Activated CD4-positive, alpha-beta T cell treated with anti-CD3 and anti-CD28 coated beads for 4 hours (primary cell): Measurements from ENCODE around the gene CDC42EP3.

Experiments used
- DNase-seq, 2 donors: peaks; one replicate each; pipeline ENCODE4 v3.0.0-alpha.2; 2020

Gene CDC42EP3

DNA sequence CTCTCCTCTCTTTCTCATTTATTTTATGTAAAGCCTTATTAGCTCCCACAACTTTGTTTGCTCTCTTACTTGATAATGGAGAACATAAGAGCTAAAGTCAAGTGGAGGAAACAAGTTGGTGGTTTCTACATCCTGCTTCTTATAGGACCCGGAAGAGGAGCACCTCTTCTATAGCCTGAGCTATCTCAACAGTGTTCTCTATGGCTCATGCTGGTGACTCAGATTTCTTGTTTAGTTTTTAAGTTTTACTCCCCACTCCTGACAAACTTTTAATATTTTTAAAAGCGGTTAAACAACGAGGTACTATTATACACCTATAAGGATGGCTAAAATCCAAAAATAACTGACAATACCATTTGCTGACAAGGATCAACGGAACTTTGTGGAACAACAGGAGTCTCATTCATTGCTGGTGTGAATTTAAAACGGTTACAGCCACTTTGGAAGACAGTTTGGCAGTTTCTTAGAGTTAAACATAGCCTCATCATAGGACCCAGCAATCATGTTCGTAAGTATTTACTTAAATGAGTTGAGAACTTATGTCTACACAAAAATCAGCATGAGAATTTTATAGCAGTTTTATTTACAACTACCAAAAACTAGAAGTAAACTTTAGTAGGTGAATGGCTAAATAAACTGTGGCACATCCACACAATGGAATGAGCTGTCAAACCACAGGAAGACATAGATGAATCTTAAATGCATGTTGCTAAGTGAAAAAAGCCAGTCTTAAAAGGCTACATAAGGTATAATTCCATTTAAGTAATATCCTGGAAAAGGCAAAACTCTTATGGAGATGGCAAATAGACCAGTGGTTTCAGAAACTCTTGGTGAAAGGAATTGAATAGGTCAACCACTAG is 12.7 kb upstream of the CDC42EP3 start:
- DNase-seq, result peak in 1 of 2 donors; percentile 26

- no peak for DNase-seq
These were observed 11.8 kb upstream of the CDC42EP3 start for GRCh38 chr2:37683241-37683640.

DNA sequence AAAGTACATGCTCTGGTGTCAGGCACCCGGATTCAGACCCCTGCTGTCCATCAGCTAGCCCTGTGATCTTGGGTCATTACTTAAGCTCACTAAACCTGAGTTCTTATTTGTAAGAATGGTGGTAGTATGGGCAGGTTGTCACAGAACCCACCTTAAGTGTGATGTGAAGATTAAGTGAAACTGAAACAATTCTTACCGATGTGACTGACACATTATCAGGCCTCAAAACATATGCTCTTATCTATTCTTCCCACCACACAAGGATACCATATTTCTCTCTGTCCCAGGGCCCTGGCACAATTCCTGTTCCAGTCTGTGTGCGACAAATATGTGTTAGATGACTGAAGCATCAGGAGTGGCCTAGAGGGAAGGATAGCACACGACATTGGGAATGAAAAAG is 11.0 kb upstream of the CDC42EP3 start:
- DNase-seq, result no peak

GRCh38 chr2:37681587-37681986 is 10.1 kb upstream of the CDC42EP3 start:
- no peak for DNase-seq

DNA sequence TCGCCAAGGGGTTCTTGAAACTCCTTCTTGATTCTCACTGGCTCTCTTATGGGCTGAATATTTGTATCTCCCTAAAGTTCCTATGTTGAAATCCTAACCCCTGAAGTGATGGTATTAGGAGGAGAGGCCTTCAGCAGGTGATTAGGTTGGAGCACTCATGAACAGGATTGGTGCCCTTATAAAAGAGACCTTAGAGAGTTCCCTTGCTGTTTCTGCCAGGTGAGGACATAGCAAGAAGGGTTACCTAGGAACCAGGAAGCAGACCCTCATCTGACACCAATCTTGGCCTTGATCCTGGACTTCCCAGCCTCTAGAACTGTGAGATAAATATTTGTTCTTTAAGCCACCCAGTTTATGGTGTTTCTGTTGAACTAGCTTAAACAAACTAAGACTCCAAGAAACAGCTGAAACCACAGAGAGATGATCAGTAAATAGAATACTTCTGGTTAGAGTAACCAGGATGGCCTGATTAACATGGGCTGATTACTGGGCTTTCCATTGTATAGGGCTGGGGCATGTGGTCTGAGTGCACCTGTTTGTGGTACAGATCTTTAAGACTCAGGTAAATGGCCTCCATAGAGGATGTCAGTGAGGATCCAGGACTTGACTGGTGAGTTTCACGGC is 7.7 kb upstream of the CDC42EP3 start:
- no peak for DNase-seq

DNA sequence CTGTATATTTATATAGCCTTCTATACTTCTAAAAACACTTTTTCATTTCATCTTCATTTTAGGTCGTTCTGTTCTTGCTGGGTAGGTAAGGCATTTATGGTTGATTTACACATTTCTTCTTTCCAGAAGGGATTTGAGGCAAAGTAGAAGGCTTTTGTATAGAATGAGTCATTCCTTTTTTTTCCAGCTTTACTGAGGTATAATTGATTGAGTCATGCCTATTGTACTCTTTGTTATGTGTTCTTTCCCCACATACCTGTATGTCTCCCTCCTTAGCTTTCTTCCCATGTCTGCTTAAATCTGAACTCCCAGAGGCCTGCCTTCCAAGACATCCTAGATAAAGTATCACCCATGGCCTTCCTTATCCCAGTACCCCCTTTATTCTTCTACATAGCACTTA is 4.8 kb upstream of the CDC42EP3 start:
- DNase-seq, result no peak

DNA sequence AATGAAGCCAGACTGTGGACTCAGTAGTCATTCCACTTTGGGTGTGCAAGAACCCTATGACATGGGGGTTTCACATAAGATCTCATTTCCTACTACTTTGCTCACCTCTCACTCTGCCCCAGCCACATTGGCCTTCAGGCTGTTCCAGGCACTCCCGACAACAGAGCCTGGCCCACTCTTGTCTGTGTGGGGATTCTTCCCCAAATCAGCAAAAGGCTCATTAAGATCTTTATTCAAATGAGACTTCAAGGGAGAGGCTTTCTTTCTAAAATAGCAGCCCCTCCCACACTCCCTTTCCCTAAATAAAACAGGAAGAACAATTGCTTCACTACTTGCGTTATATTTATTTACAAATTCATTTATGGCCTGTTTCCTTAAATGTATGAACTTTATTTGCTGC is 3.5 kb upstream of the CDC42EP3 start:
- no peak for DNase-seq

DNA sequence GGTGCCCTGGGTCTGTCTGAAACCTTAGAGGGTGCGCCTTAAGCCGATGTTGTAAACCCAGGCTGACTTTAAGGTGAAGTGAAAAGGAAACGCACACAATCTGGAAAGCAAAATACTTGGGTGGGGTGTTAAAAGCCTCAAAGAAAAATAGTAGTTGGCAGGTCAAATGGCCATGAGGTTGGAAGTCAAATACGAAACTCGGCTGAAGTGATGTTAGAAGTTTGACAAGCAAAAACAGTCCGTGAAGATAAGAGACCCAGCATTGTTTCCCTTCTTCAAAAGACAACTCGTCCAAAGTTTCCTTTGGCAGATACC is 1.4 kb upstream of the CDC42EP3 start:
- no peak for DNase-seq

DNA sequence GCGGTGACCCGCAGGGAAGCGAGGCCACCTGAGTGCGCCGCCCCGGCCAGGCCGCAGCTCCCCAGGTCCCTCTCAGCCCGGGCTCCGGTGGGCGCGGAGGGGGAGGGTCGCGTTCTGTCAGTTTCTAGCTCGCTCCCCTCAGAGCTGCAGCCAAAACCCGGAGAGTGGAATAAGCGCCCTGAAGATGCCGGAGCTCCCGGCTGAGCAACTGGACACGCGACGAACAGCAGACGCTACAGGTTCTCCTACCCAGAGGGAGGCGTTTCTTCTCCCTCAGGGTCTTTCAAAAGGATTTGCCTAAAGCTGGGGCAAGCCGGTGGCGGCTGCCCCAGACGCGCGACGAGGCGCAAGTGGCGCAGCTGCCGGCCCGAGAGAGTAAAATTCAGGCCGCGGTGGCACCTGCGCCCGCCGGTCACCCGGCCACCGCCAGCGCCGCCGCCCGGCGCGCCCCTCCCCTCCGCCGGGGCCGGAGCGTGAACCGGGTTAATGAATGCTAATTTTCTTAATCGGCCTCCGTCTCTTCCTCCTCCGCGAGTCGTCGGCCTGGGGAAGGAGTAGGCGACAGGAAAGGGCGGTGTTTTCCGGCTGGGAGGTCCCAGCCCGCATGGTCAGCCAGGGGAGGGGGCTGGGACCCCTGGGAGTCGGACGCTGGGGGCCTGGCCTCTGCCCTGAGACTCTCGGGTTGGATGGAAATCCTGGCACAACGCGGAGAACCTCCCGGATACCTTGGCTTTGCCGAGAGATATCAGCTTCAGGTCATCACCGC is 845 bp upstream of the CDC42EP3 start:
- DNase-seq, result peak; percentile 56 to 67

- peak in 1 of 2 donors; percentile 25 for DNase-seq
These were observed 318 bp upstream of the CDC42EP3 start for GRCh38 chr2:37671816-37672103.

GRCh38 chr2:37670378-37671008 is 949 bp downstream of the CDC42EP3 start:
- DNase-seq, result no peak

GRCh38 chr2:37669446-37669845 is 2.0 kb downstream of the CDC42EP3 start:
- no peak for DNase-seq

DNA sequence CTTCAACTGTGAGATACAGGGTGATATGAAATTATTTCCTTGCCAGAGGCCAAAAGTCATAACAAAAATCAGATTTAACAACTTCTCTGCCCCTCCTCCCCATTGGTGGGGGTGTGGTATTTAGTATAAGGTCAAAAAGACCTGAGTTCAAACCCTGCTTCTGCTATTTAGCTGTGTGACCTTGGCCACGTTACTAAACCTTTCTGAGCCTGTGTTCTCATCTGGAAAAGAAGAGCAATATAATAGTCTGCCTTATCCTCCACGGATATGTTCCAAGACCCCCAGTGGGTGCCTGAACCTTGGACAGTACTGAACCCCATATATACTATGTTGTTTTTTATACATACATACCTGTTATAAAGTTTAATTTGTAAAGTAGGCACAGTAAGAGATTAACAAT is 3.7 kb downstream of the CDC42EP3 start:
- DNase-seq, result no peak

- no peak for DNase-seq
These were observed 4.7 kb downstream of the CDC42EP3 start for GRCh38 chr2:37666772-37667171.

- no peak for DNase-seq
These were observed 5.7 kb downstream of the CDC42EP3 start for GRCh38 chr2:37665604-37666362.

DNA sequence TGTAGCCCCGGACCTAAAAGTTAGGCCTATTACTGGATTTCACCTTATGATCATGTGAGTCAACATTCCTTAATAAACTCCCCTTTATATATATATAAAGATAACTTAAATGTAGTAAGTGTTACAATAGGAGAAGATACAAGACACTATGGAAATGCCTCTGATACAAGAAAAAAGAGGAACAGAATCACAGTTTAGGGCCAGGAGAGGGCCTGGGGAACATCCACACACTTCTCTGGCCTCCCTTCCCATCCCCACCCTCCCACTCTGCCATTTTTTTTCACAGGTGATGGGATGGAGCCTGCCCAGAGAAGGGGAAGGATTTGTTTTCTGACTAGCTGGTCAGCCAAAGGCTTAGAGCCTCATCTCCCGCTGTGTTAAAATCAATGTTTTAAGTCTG is 6.4 kb downstream of the CDC42EP3 start:
- DNase-seq, result no peak

- no peak for DNase-seq
These were observed 7.2 kb downstream of the CDC42EP3 start for GRCh38 chr2:37664231-37664643.

DNA sequence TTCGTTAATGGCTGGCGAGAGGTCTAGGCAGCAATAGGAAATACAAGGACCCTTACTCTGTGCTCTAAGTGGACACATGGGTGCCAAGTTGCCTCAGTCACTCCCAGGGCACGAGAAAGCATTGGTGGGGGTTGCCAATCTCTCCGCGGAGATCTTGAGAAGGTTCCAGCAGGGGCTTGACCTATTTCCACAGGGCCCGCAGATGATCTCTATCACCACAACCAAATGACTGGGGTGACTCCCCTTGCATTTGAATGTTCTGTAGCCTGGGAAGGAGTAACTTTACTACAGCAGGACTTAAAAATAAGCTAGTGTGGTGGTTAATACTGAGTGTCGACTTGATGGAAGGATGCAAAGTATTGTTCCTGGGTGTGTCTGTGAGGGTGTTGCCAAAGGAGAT is 8.1 kb downstream of the CDC42EP3 start:
- DNase-seq, result no peak

GRCh38 chr2:37659723-37660122 is 11.7 kb downstream of the CDC42EP3 start:
- no peak for DNase-seq

GRCh38 chr2:37658682-37659081 is 12.8 kb downstream of the CDC42EP3 start:
- no peak for DNase-seq

GRCh38 chr2:37657471-37657870 is 14.0 kb downstream of the CDC42EP3 start:
- DNase-seq, result no peak

GRCh38 chr2:37656512-37657423 is 14.7 kb downstream of the CDC42EP3 start:
- no peak for DNase-seq
